Islet of Langerhans (tissue), 1 donor: ENCODE data around the gene DENND1A.

Source experiments
- FAIRE-seq: peaks from one replicate; lab custom pipeline; 2011; peaks lifted over from hg19 to GRCh38; lab: Jason Lieb, UNC

Gene DENND1A

DNA sequence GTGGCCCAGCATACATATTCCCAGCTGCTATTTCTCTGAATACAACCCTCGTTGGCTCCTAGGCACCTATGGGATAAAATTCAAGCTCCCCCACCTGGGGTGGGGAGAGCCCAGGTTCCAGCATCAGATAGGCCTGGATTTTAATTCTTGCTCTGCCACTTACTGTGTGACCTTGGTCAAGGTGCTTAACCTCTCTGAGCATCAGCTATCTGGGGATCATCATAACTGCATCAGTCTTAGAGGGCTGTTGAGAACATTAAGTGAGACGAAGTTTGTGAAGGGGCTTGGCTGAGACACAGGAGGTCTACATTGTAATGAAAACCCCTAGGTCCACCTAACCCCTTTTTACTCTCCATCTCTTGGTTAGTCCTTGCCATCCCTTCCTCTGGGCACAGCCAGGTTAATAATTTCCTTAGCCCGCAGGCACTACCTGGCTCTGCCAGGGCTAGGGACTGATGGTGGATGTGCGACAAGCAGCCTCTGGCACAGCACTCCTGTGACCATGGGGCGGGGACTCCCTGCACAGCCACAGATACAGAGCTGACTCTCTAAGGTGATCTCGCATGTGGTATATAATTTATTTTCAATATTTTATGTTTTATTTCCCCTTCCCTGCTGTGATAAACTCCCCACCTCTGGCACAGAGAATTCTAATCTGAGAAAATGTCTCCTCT lies 505.2 kb downstream of the DENND1A start:
- no peak for FAIRE-seq

DNA sequence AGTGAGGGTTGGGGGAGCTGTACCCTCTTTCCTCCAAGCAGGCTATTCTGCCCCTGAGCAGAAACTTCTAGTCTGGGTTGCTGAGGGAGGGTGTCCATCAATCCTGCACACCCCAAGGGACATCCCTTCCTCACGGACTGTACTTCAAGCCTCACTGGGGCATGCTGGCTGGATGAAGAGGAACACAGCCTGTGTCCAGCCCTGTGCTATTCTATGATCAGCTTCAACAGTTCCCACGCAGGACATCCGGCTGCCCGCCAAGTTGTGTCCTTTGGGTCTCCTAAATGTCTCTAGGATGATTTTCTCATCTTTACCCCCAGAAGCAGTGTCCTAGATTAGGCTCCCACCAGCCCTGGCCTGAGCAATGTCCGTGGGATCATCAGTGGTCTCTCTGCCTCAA lies 505.8 kb downstream of the DENND1A start:
- no peak for FAIRE-seq

DNA sequence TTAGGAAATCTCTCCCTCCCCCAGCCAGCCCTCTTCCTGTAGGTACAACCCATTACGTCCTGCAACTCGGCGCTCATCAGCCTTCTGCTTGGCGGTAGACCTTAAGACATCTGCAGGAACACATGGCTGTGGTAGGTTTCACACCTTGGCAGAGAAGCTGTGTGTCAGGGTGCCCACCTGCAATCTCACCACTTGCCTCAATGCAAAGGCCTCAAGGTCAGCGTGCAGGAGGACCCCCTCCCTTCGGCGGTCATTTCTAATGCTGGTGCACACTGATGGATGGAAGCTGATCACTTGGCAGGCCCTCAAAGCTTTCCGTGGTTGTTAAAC lies 506.6 kb downstream of the DENND1A start:
- no peak for FAIRE-seq

DNA sequence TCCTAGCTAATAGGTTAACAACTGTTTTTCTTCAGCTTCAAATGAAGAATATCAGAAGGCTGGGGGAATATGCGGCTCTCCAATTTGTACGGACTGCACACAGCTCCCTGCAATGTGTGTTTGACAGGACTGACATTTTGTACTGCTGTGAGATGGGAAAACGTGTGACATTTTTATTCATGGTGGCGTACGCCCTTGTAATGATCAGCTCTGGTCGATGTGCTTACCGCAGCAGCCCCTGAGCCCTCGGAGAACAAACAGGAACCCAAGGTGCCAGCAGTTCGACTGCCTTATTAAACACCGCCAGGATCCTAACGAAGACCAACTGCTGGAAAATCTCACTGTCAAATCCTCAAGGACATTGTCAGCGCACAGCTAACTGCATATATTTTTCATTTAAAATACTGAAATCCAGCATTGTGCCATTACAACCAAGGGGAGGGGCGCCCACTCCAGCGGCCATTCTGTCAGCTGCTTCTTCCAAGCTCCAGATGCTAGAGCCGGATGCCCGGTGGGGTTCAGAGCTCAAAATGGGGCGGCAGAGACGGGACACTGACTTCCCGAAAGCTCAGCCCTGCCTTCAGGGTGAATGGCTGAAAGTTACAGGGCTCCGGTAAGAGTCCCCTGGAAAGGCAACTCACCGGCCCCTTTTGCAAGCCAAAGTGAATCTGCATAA lies 507.2 kb downstream of the DENND1A start:
- FAIRE-seq, result no peak

DNA sequence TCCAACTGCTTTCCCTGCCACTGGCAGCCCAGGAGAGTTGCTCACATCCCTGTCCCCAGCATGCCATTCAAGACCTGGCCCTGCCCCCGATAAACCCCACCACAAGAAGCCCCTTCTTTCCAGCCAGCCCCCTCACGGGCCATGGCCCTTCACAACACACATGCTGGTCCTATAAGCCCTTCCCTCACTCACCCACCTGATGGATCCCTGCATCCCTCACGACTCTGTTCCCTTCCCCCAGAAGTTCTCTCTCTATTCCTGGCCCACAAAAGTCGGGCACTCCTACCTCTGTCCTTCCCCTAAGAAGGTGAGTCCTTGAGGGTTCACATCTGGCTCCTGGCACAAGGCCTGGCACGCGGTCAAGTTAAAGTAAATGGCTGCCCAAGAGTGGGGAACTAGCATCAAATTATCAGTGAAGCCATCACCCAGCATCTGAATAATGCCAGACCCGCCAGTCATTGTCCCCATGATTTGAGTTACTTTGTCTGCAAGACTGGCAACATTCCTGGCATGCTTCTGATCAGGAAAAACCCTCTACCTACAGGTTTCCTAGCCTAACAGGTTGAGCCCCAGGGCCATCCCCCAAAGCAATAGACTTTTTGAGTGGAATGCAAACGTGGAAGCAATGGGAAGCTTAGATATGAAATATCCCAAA lies 508.0 kb downstream of the DENND1A start:
- no peak for FAIRE-seq

DNA sequence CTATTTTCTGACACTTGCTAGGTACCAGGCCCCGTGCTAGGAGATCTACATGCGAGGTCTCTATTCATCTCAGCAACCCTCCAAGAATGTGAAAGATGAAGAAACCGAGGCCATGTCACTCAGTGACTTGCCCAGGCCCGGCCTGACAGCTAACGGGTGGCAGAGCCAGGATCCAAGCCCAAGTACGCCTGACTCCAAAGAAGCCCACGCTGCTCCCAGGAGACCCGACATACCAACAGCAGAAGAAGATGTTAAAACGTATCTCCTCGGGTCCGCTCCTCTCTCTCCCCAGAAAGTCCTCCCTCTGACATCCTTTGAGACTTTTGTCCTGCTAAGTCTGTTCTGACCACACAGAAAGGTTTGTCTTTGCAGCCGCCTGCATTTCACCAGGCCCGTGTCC lies 508.7 kb downstream of the DENND1A start:
- no peak for FAIRE-seq

DNA sequence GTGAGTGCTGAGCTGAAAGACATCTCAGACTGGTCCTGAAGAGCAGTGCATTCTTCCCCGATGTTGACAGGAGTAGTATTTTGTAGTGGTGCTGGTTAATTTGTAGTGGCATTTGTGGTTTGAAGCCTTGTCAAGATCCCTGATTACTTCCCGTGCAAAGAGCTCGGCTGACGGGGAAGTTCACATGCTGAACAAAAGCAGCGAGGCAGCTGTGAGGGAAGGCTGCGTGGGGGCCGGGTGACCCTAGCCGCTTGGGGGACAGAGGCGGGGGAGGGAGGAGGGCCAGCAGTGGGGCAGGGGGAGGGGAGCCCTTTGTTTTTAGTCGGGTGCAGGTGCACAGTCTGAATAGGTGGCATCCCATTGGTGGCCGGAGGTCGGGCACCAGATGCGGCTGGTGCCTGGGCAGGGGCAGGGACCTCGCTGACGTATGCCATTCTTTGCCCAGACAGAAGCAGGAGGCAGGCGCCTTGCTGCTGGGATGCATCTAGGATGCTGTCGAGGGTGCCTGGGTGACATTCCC lies 509.3 kb downstream of the DENND1A start:
- no peak for FAIRE-seq

DNA sequence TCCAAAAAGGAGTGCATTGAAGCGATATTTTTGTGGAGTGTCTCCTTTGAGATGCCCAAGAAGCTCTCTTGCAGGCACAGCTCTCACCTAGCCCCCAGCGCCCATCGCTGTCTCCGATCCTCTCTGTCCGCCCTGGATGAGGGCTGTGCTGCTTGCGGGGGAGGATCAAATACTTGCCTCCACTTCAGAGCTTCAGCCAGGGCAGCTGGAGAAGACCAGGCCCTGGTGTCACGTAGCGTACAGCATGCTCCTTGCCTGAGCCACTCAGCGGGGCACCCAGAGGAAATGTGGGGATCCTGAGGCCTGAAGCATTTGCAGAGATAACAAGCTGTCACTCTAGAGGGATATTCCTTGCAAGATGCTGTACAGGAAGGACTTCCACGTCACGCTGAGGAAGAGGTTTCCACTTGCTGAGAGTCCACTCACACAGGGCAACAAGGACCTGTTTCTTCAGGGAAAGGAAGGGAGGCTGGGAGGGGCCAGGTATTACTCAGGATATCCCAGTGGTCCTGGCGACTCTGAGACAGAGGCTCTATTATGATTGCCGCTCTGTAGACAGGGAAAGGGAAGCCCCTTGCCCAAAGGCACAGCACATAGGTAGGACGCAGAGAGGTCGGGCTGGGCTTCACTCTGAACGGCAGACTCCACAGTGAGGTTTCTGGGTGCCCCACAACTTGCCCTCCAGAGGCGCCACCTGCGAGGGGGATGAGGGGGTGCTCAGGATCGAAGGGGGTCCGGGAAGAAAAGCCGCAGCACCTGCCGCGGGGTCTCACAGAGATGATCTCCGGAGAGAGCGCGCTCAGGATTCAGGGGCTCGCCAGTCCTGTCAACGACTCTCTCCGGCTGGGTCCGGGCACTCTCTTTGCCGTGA lies 510.0 kb downstream of the DENND1A start:
- no peak for FAIRE-seq

DNA sequence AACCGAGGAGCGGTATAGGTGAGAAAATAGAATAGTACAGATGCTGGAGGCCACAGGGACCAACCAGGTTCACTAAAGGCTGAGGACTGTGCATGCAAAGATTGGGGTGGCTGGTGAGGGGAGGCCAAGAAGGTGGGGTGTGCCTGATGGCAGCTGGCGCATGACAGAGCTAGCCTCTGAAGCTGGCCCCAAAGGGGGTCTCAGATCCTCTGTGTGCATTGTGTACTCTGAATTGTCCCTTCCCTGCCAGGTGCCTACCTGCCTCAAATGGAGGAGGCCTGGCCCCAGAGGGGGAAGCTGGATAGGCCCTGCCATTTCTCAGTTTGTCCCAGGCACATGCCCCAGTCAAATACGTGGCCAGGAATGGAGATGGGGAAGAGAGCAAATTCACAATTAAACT lies 510.8 kb downstream of the DENND1A start:
- no peak for FAIRE-seq

DNA sequence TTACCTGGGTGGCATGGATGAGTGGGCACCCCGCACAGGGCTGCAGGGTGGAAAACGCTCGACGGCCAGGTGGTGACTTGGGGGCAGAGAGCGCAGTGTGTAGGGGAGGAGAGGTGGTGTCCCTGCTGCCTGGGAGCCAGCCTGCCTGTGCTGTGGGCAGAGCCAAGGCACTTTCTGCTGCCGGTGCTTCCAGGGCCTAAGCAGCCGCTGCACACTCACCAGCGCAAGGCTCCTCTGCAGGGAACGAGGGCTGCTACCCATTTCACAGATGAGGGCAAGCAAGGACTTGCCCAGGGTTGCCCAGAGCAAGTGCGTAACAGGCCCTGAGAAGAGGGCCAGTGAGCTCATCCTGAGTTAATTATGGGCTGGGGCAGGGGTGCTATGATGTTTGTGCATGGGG lies 511.4 kb downstream of the DENND1A start:
- FAIRE-seq, result no peak

DNA sequence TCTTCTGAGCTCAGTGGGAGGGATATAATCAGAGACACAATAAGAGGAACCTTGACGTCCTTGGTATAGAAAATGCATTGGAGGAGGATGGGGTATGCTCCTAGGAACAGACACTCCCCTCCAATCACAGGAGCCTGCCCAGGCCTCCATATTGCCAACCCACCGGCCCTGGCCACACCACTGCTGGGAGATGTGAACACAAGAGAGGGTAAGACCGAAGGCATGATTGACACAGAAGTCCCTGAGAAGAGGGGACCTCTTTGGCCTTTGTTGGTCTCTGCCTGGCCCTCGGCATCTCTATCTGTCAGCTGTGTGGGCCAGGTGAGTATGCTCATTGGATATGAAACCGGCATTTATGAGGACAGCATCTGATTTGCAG lies 511.9 kb downstream of the DENND1A start:
- FAIRE-seq, result no peak

DNA sequence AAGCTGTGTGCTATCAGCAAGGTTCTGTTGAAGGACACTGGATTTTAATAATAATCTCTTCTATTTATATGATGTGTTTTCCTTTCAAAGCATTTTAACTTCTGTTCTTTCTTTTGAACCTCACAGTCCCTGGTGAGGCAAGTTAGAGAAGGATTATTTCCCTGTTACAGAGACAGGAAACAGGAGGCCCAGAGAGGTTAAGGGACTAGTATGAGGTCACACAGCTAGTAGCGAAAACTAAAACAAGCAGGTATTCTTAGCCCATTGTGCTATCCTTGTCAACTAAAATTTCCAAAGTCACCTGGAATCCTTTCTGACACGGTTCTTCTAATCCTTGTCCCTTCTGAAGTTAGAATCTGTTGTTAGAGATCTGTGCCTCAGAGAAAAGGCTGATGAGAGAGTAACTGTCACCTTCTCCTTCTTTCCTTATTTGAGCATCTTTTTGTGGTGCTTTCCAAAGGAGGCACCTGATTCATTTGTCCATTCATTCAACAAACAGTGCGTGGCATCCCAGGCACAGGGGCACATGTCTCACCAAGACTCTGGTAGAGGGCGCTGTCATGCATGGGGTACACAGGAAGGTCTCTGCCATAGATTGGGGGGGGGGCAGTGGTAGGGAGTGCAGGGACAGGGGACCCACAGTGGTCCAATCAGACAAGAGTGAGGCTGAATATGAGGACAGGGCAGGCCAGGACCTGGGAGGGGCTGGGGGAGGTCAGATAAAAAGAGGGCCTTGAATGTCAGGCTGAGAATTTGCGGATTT lies 512.5 kb downstream of the DENND1A start:
- no peak for FAIRE-seq

DNA sequence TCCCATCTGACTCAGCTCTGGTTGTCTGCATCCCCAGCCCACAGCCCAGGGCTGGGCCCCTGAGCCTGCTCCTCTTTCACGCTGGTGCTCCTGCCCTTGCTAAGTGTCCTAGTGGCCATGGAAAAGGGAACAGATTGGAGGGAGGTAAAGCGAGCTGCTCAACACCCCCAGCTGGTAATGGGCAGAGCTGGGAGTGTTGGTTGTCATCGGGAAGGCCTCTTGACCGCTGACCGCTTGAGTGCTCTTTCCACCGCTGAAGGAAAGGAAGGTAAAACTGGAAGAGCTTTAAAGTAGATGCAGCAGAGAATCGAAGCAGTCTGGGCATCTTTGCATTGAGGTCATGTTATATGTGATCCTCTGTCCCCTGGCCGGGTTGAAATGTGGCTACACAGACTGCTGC lies 513.8 kb downstream of the DENND1A start:
- no peak for FAIRE-seq

DNA sequence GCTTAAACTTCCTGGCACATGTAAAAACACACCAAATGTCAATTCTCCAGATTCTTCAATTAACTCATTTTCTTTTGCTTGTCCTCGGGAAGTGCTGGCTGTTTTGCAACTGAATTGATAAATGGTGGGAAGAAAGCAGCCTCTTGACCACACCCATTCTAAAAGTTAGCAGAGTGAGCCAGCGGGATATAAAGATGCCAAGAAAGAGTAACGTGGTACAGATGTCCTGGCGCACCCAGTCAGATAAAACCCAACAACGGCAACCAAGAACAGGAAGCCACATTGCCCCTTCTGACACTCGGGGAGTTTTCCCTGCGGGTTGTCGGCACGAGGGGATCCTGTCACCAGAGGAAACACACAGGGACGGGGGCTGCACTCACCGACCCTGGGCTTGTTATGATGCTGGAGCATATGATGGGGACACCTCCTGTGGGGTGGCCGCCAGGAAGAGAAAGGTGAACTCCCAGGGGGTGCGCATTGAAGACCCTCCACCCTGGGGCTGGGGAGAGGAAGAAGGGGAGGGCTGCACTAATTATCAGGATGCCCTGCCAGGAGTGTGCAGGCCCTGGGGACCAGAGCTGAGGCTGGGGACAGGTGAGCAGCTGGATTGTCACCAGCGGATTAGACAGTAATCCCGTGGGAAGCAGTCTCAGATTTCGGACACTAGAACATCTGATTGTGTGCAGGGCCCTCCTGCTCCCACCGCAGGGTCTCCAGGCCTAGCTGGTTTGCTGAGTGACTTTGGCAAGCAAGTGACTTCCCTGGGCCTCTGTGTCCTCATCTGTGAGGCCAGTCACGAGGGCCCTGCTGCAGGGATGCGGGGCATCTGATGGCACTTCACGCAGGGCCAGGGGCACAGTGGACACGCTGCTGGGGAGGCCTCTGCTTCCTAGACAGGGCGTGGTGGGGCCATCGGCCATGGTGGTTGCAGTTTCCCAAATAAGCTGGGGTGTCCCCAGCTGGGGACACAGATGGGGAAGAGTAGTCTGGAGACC lies 514.7 kb downstream of the DENND1A start:
- FAIRE-seq, result no peak

DNA sequence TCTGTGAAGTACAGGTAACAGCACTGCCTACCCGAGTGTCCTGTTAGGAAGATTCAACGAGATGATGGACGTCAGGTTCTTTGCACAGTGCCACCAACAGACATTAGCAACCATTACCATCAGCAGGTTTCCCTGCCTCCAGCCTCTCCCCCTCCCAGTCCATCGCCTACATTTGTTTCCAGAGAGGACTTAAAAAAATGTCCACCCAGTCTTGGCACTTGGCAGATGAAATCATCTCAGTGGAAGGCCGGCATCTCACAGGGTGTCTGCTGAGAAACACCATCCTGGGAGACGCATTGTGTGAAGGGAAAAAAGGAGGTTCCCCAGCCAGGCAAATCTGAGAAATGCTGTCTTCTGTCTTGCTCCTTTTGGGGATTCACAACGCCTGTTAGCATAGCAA lies 515.7 kb downstream of the DENND1A start:
- FAIRE-seq, result no peak

DNA sequence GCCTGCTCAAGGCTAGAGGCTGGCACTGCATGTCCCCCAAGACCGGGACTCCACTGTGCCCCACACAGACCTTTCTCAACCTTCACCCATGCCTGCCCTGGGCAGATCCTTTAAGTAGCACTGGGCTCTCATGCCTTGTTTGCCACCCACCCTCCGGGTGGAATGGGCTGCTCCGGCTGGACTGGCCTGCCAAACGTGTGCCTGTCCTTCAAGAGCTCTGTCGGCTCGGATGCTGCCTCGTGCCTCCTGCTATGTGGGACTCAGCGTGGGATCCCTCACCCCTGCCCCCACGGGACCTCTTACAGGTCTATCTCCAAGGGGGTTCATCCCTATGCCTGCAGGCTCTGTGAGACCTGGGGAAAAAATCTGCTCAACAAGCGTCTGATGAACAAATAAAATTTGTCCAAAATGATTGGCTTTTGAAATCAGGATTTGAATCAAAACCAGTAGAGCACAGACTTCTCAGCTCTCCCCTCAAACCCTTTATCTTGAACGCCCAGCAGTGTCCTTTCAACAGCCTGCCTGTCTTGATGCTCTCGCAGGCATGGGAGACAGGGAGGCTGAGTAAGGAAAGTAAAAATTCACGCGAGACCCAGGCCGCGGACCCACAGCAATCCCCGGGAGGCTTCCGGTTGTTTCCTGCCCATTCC lies 517.6 kb downstream of the DENND1A start:
- no peak for FAIRE-seq

DNA sequence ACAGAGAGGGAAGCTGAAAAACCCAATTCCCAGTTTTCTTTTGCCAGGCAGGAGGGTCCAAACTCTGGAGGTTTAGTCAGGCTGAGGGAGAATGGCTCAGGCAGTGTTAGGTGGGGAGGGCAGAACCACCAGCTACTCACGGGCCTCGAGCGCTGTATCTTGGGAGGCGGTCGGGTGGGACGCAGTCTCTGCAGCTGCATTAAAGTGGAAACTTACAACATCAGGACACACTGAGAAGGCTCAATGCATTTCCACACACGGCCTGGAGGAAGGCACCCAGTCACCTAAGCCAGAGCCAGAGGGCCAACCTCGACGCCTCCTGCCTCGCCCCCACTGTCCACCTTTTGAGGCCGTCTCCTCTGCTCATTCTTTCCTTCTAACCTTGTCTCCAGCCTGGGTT lies 518.3 kb downstream of the DENND1A start:
- no peak for FAIRE-seq

DNA sequence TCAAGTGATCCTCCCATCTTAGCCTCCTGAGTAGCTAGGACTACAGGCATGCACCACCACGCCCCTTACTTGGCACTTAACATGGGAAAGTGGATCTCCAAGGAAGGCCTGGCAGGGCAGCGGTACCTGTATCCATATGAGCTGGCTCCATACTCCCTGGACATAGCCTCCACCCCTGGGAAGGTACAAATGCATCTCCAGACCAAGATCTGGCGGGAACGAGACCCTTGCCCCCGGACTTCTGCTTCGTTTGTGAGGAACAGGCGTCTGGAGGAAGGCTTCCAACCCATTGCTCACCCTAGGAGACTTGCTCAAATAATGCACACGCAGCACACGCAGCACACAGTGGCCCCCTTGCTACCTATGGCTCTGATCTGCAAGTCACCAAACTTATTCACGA lies 518.7 kb downstream of the DENND1A start:
- no peak for FAIRE-seq

DNA sequence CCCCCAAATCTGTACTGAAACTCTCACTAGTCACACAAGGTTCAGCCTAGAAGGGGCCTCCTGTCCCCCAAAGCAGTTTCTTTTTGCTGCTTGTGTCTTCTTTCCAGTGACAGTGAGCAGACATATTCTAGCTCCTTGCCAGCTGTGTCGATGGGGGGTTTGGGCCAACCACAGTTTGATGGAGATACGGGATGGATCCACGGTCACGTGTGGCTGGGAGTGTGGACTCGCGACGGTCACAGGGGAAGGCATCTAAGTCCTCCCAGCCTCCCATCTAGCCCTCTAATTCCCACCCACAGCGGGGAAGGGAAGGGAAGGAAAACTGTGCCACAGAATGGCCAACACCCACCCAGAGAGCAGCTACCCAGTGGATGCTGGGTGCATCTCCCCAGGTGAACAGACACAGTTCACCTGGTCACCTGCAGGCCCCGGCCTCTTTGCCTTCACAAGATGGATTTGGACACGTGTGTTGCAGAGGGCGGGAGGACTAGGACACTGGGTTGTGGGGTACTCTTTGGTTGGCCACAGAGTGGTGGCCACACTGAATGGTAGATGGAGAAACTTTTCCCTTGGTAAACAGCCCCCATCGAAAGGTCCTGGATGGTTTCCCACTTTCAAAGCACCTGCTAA lies 519.5 kb downstream of the DENND1A start:
- FAIRE-seq, result no peak
